OCI-LY7 (cell line): ENCODE data around the gene MMP24OS. TPM values are rescaled to one million over a fixed set of nuclear protein-coding genes. Genes with fewer than 3 reads are reported as not detected.

Experiments
- BruUV-seq: library from RNA; stranded (reverse); fragments of 400-500 nt; replicated peaks from 2 replicates; lab custom pipeline; 2021; lab: Mats Ljungman, UMichigan
- CTCF ChIA-PET: fragments of 300-600 bp; sonication (Branson Sonifier 250); formaldehyde crosslinking; loops from one replicate; lab custom pipeline; 2022; ENCODE audit warnings: antibody characterized with exemption; ENCODE audit not compliant: unreplicated experiment; lab: Charles Lee
- POLR2A ChIA-PET: fragments of 300-600 bp; sonication (Branson Sonifier 250); formaldehyde crosslinking; loops from one replicate; lab custom pipeline; 2022; ENCODE audit warnings: antibody characterized with exemption; lab: Charles Lee
- DNase-seq: peaks from one replicate; pipeline ENCODE4 v3.0.0-alpha.2; 2015; ENCODE audit warnings: low spot score
- H2AFZ ChIP-seq: fragments of 200-600 bp; sonication (generic), shearing (Covaris generic); 2 replicates; pipeline ENCODE4 v1.6.1; 2014; ENCODE audit warnings: mild to moderate bottlenecking, antibody characterized with exemption, low read length, moderate library complexity
- H3K27ac ChIP-seq: fragments of 200-600 bp; sonication (generic); 2 replicates; pipeline ENCODE4 v1.5.1; 2014; ENCODE audit warnings: mixed run types, low read depth, mild to moderate bottlenecking, moderate library complexity, low read length, inconsistent platforms; ENCODE audit not compliant: poor library complexity, severe bottlenecking
- H3K36me3 ChIP-seq: fragments of 200-600 bp; sonication (generic); 2 replicates; pipeline ENCODE4 v1.6.1; 2014; ENCODE audit warnings: mild to moderate bottlenecking, antibody characterized with exemption, low read length, moderate library complexity, mixed read lengths; ENCODE audit not compliant: insufficient read depth
- H3K4me1 ChIP-seq: fragments of 200-600 bp; sonication (generic); 2 replicates; pipeline ENCODE4 v1.5.1; 2014; ENCODE audit warnings: mild to moderate bottlenecking, low read length; ENCODE audit not compliant: insufficient read depth, poor library complexity, severe bottlenecking
- H3K4me2 ChIP-seq: fragments of 200-600 bp; sonication (generic); 2 replicates; pipeline ENCODE4 v1.6.1; 2014; ENCODE audit warnings: mild to moderate bottlenecking, low read length
- H3K4me3 ChIP-seq: fragments of 200-600 bp; sonication (generic); 2 replicates; pipeline ENCODE4 v1.5.1; 2014; ENCODE audit warnings: mild to moderate bottlenecking, low read depth, low read length; ENCODE audit not compliant: poor library complexity, severe bottlenecking
- H3K79me2 ChIP-seq: fragments of 200-600 bp; sonication (generic); 2 replicates; pipeline ENCODE4 v1.6.1; 2016; ENCODE audit warnings: low read depth, mild to moderate bottlenecking, low read length, moderate library complexity, mixed read lengths; ENCODE audit not compliant: insufficient read depth
- H3K9me2 ChIP-seq: fragments of 200-600 bp; sonication (generic); 2 replicates; pipeline ENCODE4 v1.6.1; 2016; ENCODE audit warnings: mild to moderate bottlenecking, low read length, mixed read lengths; ENCODE audit not compliant: insufficient read depth
- H3K9me3 ChIP-seq: fragments of 200-600 bp; sonication (generic); 2 replicates; pipeline ENCODE4 v1.6.1; 2014; ENCODE audit warnings: mild to moderate bottlenecking, mixed run types, low read length, mixed read lengths
- H4K20me1 ChIP-seq: fragments of 200-600 bp; sonication (generic); 2 replicates; pipeline ENCODE4 v1.6.1; 2014; ENCODE audit warnings: mild to moderate bottlenecking, antibody characterized with exemption, low read length, moderate library complexity, mixed read lengths; ENCODE audit not compliant: insufficient read depth
- CTCF ChIP-seq: fragments of 200-600 bp; sonication (generic); conservative IDR thresholded peaks from 2 replicates; pipeline ENCODE4 v1.5.1; 2014; ENCODE audit warnings: mild to moderate bottlenecking, antibody characterized with exemption, low read length, moderate library complexity, mixed read lengths
- EZH2phosphoT487 ChIP-seq: fragments of 200-600 bp; sonication (generic); IDR thresholded peaks from 2 replicates; pipeline ENCODE4 v1.6.1; 2018; ENCODE audit warnings: low read depth, borderline replicate concordance, mild to moderate bottlenecking, mixed run types, antibody characterized with exemption, low read length, moderate library complexity, mixed read lengths
- intact Hi-C: fragments of 100-400 bp; cut with micrococcal nuclease; formaldehyde crosslinking; loops from one replicate; pipeline ENCODE4 v1.10.0; 2022; ENCODE audit not compliant: unreplicated experiment
- total RNA-seq, 2 experiments: library from RNA; depleted of rRNA in 1 of 2; stranded (reverse); fragments of >200 nt in 1 of 2; shearing (Covaris generic) in 1 of 2; gene quantifications; 2 replicates each; pipeline ENCODE4 v1.2.3, GENCODE V29; 2014 to 2022

The MMP24OS gene
- total RNA-seq, 2 experiments from 2014 or later, result 14.8 to 44.6 TPM

- ChIA-PET POLR2A (no interaction called here), CTCF (interaction anchor here (0.5 to 1.7 kb wide), 5 partner anchors 7 to 313 kb away, joined by 3 to 5 read pairs (median 4); partner anchors contain the start of gene EIF6)
- H3K79me2 ChIP-seq, result no peaks in the 10 kb centered on the region
- H3K27ac ChIP-seq, result no peak overlapping the region
- DNase-seq, result peak; percentile 57
- H3K4me2 ChIP-seq, result no peak overlapping the region
- no peaks in the 10 kb centered on the region for H3K36me3 ChIP-seq
- no TSS peak for BruUV-seq
- H2AFZ ChIP-seq, result no peak overlapping the region
- H3K4me1 ChIP-seq, result no peaks in the 10 kb centered on the region
- no peak overlapping the region for H3K4me3 ChIP-seq
- no peaks in the 10 kb centered on the region for H3K9me3 ChIP-seq
- H3K9me2 ChIP-seq, result no peaks in the 10 kb centered on the region
- TF ChIP-seq CTCF (peak; percentile 87), EZH2phosphoT487 (no peak)
- intact Hi-C loops, result loop anchor here (2.0 to 5.0 kb wide), 2 partner anchors 124 to 172 kb away; no protein-coding TSS in a partner anchor
- H4K20me1 ChIP-seq, result no peaks in the 10 kb centered on the region
Observed at GRCh38 chr20:35269055-35269781, 8.7 kb downstream of the MMP24OS start.

GRCh38 chr20:35267092-35267491 lies 10.8 kb downstream of the MMP24OS start:
- Histone ChIP-seq H3K9me2 (no peaks in the 10 kb centered on the region), H3K4me3 (no peak overlapping the region), H3K4me1 (no peaks in the 10 kb centered on the region), H3K9me3 (no peaks in the 10 kb centered on the region), H3K79me2 (no peaks in the 10 kb centered on the region), H4K20me1 (no peaks in the 10 kb centered on the region), H3K27ac (no peak overlapping the region), H3K4me2 (no peak overlapping the region), H2AFZ (no peak overlapping the region), H3K36me3 (no peaks in the 10 kb centered on the region)
- TF ChIP-seq CTCF (no peak), EZH2phosphoT487 (no peak)
- no TSS peak for BruUV-seq
- ChIA-PET CTCF (no interaction called here), POLR2A (no interaction called here)
- DNase-seq, result no peak
- intact Hi-C loops, result loop anchor here (5.0 kb wide), 1 partner anchor 170 kb away; no protein-coding TSS in a partner anchor

GRCh38 chr20:35264755-35265154 lies 13.2 kb downstream of the MMP24OS start:
- H3K4me2 ChIP-seq, result no peak overlapping the region
- ChIA-PET CTCF (no interaction called here), POLR2A (interaction anchor here (0.7 kb wide), 1 partner anchor 80 kb away, joined by 3 read pairs; no protein-coding TSS in a partner anchor)
- H3K4me3 ChIP-seq, result no peak overlapping the region
- H4K20me1 ChIP-seq, result no peaks in the 10 kb centered on the region
- no peak for TF ChIP-seq EZH2phosphoT487
- peak; percentile 27; the same call in 1 of the 2 replicates for TF ChIP-seq CTCF
- no peaks in the 10 kb centered on the region for H3K36me3 ChIP-seq
- H3K79me2 ChIP-seq, result no peaks in the 10 kb centered on the region
- no TSS peak for BruUV-seq
- H3K9me3 ChIP-seq, result no peaks in the 10 kb centered on the region
- H3K27ac ChIP-seq, result no peak overlapping the region
- no peaks in the 10 kb centered on the region for H3K9me2 ChIP-seq
- H3K4me1 ChIP-seq, result no peaks in the 10 kb centered on the region
- DNase-seq, result no peak
- intact Hi-C loops, result loop anchor here (5.0 kb wide), 1 partner anchor 167 kb away; no protein-coding TSS in a partner anchor
- no peak overlapping the region for H2AFZ ChIP-seq
